HG02852 (cell line): Measurements from ENCODE around the gene SPEG.

Experiments used
- ATAC-seq: cut with Tn5 transposase; IDR thresholded peaks from one replicate; pipeline ENCODE4 v1.9.1; 2021; ENCODE audit warnings: mild to moderate bottlenecking, moderate library complexity; ENCODE audit not compliant: unreplicated experiment

Gene SPEG

DNA sequence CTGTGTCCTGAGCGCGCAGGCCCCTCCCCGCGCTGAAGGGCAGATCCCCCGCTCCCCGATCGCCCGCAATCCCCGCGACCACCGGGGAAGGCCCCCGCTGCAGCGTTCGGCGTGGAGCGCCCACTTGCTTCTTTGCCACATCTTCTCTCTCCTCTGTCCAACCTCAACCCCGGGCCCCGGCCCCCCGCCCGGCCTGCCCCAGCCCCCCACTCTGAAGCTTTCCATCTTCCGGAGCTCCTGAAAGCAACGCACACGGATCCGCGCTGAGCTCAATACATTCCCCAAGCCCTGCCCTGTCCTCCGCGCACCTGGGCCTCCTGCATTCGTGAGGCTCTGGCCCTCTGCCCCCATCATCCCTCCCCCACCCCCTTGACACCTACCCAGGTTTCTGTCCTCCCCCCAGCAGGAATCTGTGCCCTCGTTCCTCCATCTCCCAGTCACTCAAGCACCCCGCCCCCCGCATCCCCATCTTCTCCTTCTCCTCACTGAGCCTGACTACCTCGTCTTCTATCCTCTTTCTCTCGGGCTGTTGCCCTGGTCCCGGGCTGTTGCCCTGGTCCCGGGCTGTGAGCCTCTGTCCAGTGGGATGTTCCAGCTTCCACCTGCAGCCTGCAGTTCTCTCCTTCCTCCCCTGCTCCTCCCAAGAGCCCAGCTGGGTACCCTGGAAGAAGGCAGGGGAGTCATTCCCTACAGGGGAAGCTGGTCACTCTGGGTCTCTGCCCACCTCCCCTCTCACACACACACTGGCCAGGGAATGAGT is 7.8 kb downstream of the SPEG start:
- no peak for ATAC-seq

GRCh38 chr2:219443016-219443696 is 8.5 kb downstream of the SPEG start:
- no peak for ATAC-seq

DNA sequence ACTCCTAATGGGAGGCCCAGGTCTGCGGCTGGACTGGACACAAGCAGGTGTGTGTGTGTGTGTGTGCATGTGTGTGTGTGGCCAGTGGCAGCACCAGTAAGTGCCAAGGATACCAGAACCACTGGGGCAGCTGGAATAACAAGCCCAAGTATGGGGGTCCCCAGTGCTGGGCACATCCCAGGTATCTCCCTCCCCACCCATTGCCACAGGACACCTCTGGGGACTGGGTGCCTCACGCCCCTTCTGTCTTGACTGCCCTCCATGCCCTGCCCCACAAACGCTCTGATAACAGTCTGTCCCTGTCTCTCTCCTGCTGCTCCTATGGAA is 9.0 kb downstream of the SPEG start:
- ATAC-seq: no peak

DNA sequence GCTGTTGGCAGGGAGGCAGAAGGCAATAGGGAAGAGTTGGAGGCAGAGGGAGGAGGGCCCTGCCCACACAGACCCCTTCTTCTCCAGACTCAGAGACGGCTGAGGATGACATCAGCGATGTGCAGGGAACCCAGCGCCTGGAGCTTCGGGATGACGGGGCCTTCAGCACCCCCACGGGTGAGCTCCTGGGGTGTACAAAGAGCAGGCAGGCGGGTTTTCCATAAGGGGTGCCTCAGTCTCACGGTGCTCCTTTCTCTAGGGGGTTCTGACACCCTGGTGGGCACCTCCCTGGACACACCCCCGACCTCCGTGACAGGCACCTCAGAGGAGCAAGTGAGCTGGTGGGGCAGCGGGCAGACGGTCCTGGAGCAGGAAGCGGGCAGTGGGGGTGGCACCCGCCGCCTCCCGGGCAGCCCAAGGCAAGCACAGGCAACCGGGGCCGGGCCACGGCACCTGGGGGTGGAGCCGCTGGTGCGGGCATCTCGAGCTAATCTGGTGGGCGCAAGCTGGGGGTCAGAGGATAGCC is 10.0 kb downstream of the SPEG start:
- no peak for ATAC-seq

- ATAC-seq: no peak
Measured at GRCh38 chr2:219445220-219445640, 10.6 kb downstream of the SPEG start.

DNA sequence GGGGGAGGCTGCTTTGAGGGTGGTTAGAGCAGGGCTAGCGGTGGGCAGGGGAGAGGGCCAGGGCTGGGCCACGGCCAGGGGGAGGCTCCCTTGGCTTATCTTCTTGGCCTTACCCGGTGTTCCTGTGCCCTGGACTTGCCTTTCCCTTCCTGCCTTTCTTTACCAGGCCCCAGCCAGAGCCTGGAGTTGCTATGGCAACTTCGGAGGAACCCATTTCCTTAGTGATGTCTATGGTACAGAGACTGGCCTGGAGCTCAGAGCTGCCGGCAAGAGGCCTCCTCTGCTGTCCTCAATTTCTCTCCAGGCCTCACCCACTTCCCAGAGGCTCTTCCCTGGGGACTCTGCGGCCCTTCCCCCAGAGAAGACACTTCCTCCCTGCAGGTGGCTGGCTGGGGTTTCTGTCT is 11.5 kb downstream of the SPEG start:
- ATAC-seq: no peak

DNA sequence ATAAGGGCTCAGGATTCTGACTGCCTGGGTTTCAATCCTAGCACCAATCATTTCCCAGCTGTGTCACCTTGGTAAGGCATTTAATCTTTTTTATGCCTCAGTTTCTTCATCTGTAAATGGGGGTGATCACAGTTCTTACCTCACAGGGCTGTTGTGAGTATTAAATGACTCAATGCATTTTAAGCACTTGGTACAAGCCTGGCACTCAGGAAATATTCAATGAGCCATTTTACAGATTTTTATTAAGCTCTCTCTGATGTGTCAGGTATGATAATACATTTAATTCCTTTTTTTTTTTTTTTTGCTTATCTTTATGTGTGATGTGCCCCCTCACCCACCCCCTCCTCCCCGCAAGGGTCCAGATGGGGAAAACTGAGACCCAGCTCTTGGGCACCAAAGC is 12.0 kb downstream of the SPEG start:
- no peak for ATAC-seq

DNA sequence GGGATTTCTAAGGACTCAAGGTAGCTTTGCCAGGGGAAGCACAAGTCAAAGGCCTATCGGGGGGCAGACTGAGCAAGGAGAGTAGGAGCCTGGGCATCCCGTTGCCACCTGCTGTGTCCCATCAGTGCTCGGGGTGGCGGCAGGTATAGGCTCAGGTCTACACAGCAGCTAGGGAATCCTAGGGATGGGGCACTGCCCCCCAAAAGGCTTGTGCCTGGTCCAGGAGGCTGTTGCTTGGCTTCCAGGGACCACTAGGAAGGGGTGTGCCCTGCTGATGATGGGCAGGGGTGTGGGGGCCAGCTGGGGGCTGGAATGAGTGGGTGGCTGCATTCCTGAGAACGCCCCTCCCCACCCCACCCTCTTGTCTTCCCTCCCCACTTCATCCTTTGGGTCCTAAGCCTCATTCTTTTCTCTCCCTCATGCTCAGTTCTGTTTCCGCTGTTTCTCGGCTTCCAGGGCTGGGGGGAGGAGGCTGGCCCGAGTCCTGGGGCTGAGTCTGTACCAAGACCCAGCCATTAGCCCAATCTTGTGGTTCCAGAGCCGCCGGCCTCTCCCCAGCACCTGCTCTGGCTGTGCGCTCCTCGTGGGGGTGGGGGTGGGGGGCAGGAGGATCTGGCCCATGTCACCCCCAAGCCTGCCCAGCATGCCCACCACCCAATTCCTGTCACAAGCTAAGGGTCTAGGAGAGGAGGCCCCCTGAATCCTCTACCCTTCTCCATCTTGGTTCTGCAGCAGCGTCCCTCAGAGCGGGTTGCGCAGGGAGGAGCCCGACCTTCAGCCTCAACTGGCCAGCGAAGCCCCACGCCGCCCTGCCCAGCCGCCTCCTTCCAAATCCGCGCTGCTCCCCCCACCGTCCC is 12.8 kb downstream of the SPEG start:
- ATAC-seq: no peak

- ATAC-seq: no peak
Measured at GRCh38 chr2:219448099-219448775, 13.6 kb downstream of the SPEG start.

- no peak for ATAC-seq
Measured at GRCh38 chr2:219448776-219449341, 14.2 kb downstream of the SPEG start.

GRCh38 chr2:219449609-219450008 is 15.0 kb downstream of the SPEG start:
- no peak for ATAC-seq

GRCh38 chr2:219451661-219452360 is 17.2 kb downstream of the SPEG start:
- ATAC-seq: no peak

DNA sequence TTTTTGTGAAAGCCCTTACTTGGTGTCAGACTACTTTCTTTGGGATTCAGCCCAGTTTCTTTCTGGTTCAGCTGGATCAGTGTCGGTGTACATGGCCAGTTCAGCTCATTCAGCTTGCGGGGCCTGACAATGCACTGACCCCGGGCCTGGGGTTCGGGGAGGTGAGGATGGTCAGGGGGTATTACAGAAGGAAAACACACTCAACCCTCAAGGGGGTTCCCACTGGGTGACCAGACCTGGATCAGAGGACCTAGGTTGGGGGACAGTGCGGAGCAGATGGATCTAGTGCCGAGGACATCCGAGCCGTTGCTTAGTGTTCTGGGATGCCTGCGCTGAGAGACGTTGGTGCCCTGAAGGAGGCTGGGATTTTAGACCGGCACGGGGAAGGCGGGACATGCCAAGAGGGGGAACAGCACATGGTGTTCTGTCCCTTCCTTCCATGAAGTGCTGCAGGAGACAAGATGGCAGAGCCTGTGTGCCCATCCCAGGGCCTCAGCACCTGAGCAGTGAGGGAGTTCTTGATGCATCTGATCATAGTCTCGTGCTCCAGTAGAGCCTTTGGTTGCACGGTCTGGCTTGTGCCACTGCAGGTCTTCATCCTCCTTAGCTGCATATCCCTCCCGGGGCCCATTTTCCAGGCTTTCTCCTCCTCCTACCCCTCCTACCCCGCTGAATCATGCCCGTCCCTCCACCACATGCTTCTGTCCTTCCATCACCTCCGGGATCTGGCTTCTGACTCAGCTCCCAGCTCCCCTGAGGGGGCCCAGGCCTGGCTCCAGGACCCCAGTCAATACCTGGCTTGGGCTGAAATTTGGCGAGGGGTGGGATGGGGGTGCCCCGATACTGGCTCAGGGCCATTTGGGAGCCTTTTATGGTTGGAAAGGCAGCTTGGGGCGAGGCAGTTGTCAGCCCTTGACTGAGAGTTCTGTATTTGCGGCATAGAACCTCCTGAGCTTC is 18.0 kb downstream of the SPEG start:
- ATAC-seq: no peak

DNA sequence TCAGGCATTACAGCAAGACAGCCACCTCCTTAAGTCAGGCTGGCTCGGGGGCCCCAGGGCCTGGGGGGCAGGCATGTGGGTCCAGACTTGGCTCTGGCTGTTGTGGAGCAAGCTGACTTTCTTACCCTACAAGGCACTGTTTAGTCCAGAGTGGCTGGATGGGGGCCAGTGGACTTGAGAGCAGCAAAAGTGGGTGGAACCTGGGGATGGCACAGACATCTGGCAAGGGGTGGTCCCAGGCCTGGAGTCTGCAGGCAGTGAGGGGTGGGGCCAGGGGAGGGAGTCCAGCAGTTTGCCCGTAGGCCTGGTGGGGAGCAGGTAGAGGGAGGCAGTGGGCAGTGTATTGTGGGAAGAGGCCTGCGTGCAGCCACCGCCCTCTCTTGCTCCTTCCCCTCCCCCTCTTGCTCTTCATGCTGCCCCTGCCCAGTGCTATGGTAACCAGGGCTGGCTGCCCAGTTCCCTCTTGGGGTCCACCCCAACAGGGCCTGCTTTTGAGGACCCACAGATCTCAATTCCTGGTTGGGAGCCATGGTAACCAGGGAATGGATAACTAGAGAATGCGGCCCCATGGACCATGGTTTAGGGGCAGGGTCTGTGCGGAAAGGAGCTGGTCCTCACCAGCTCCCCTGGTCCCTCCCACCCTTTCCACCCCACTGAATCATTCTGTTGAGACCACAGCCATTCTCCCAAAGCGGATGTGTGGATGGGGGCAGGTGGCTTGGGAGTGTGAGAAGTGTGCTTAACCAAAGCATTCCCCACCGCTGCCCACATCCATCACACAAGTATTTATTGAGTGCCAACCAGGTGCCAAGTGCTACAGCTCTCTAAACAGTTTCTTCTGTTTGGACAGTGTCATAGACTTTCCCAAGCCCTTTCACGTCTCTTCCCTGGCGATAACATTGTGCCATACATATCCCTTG is 19.3 kb downstream of the SPEG start:
- ATAC-seq: no peak

DNA sequence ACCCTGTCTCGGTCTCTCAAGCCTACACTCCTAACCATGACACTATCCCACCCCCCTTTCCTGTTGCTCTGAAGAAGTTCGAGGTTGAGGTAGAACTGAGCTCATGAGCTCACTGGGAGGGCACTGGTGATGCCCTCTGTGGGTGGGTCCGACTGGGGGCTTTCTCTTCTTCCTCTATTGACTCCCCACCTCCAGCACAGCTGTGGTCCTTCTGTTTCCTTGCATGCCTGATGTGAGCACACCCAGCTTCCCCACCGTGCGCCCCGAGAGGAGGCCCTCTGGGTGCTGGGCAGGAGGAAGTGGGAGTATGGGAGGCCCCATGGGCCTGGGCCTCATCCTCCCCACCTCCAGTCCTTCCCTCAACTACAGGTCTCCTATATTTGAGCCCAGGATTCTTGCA is 20.9 kb downstream of the SPEG start:
- no peak for ATAC-seq

DNA sequence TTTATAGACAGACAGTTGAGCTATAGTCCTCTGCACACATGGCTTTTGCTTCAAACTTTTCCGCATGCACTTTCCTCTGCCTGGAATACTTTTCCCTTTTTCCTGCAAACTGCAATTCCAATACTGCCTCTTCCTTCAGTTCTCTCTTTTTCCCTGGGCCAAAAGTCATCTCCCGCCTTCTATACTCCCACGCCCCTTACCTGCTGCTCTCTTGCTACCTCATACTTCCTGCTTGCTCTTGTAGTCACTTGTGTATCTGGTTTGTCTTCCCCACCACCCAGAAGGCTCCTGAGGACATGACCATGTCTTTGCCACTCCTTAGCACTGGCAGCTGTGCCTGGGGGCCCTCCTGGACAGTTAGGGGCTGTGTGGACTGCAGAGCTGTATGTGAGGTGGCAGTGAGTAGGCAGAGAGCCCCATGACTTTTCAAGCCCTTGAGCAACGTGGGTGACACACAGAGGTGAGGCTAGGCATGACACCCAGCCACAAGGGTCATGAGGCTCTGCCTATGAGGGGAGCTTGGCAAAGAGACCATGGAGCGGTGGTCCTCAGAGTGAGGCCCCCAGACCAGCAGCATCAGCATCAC is 23.2 kb downstream of the SPEG start:
- peak; percentile 46 for ATAC-seq

GRCh38 chr2:219458996-219459395 is 24.4 kb downstream of the SPEG start:
- no peak for ATAC-seq
